GM21723 (cell line): ENCODE measurements around the gene ZBTB2.
"Not testable (repeated sequence)": the region's sequence is repeated elsewhere in the genome, so short reads cannot be mapped to it uniquely, and the experiment has no call there.

Source experiments
- ATAC-seq: cut with Tn5 transposase; IDR thresholded peaks from one replicate; pipeline ENCODE4 v1.9.1; 2021; ENCODE audit warnings: mild to moderate bottlenecking, moderate library complexity; ENCODE audit not compliant: unreplicated experiment

ZBTB2 gene

GRCh38 chr6:151403919-151404308, 12.6 kb upstream of the ZBTB2 start:
- ATAC-seq: no peak

- ATAC-seq: no peak
Observed at GRCh38 chr6:151402228-151402627, 10.9 kb upstream of the ZBTB2 start.

GRCh38 chr6:151400473-151400872, 9.1 kb upstream of the ZBTB2 start:
- ATAC-seq: no peak

GRCh38 chr6:151399679-151400078, 8.3 kb upstream of the ZBTB2 start:
- no peak for ATAC-seq

GRCh38 chr6:151393410-151393809, 2.1 kb upstream of the ZBTB2 start:
- no peak for ATAC-seq

GRCh38 chr6:151392427-151392826, 1.1 kb upstream of the ZBTB2 start:
- no peak for ATAC-seq

- peak; percentile 20 for ATAC-seq
Observed at GRCh38 chr6:151390851-151391470, 398 bp downstream of the ZBTB2 start.

GRCh38 chr6:151390276-151390850, 996 bp downstream of the ZBTB2 start:
- ATAC-seq: peak; percentile 81

GRCh38 chr6:151389618-151390275, 1.6 kb downstream of the ZBTB2 start:
- ATAC-seq: peak; percentile 68

GRCh38 chr6:151388997-151389617, 2.3 kb downstream of the ZBTB2 start:
- no peak for ATAC-seq

- ATAC-seq: no peak
Observed at GRCh38 chr6:151388236-151388635, 3.1 kb downstream of the ZBTB2 start.

- ATAC-seq: no peak
Observed at GRCh38 chr6:151387175-151387970, 4.0 kb downstream of the ZBTB2 start.

GRCh38 chr6:151385177-151385576, 6.2 kb downstream of the ZBTB2 start:
- no peak for ATAC-seq

- no peak for ATAC-seq
Observed at GRCh38 chr6:151384151-151384550, 7.2 kb downstream of the ZBTB2 start.

- ATAC-seq: not testable (repeated sequence)
Observed at GRCh38 chr6:151382631-151383030, 8.7 kb downstream of the ZBTB2 start.

- ATAC-seq: no peak
Observed at GRCh38 chr6:151381722-151382121, 9.6 kb downstream of the ZBTB2 start.

GRCh38 chr6:151380848-151381205, 10.5 kb downstream of the ZBTB2 start:
- no peak for ATAC-seq

- ATAC-seq: peak; percentile 71
Observed at GRCh38 chr6:151379933-151380847, 11.2 kb downstream of the ZBTB2 start.

GRCh38 chr6:151377095-151377494, 14.3 kb downstream of the ZBTB2 start:
- no peak for ATAC-seq

GRCh38 chr6:151376440-151376839, 14.9 kb downstream of the ZBTB2 start:
- ATAC-seq: no peak
